KMS-11 (cell line): ENCODE data around the gene KIAA0513.
"Not testable (repeated sequence)": the region's sequence is repeated elsewhere in the genome, so short reads cannot be mapped to it uniquely, and the experiment has no call there.

ENCODE experiments used
- H2AFZ ChIP-seq: fragments of 200-600 bp; sonication (generic); 2 replicates; pipeline ENCODE4 v1.6.1; 2016; ENCODE audit warnings: antibody characterized with exemption, mixed run types, low read depth
- H3K27ac ChIP-seq: fragments of 200-600 bp; sonication (generic); 2 replicates; pipeline ENCODE4 v1.6.1; 2016; ENCODE audit warnings: mild to moderate bottlenecking, mixed run types
- H3K27me3 ChIP-seq: fragments of 200-600 bp; sonication (generic); 2 replicates; pipeline ENCODE4 v1.6.1; 2017; ENCODE audit warnings: mild to moderate bottlenecking, low read depth, mixed run types, moderate library complexity; ENCODE audit not compliant: insufficient read depth
- H3K36me3 ChIP-seq: fragments of 200-600 bp; sonication (generic); 2 replicates; pipeline ENCODE4 v1.6.1; 2017; ENCODE audit warnings: mild to moderate bottlenecking, mixed run types; ENCODE audit not compliant: insufficient read depth
- H3K4me1 ChIP-seq: fragments of 200-600 bp; sonication (generic); 2 replicates; pipeline ENCODE4 v1.6.1; 2016; ENCODE audit warnings: mild to moderate bottlenecking, low read depth, mixed run types; ENCODE audit not compliant: poor library complexity, severe bottlenecking
- H3K4me2 ChIP-seq: fragments of 200-600 bp; sonication (generic); 2 replicates; pipeline ENCODE4 v1.7.0; 2016; ENCODE audit warnings: mild to moderate bottlenecking, mixed run types
- H3K4me3 ChIP-seq: fragments of 200-600 bp; sonication (generic); IDR thresholded peaks from 2 replicates; pipeline ENCODE4 v1.6.1; 2017; ENCODE audit warnings: low read depth, low read length, mixed read lengths; ENCODE audit not compliant: insufficient read depth
- H3K79me2 ChIP-seq: fragments of 200-600 bp; sonication (generic); 2 replicates; pipeline ENCODE4 v1.6.1; 2016; ENCODE audit warnings: low read depth, mixed run types; ENCODE audit not compliant: insufficient read depth
- H3K9ac ChIP-seq: fragments of 200-600 bp; sonication (generic); 2 replicates; pipeline ENCODE4 v1.6.1; 2016; ENCODE audit warnings: mild to moderate bottlenecking, mixed run types
- H4K20me1 ChIP-seq: fragments of 200-600 bp; sonication (generic); 2 replicates; pipeline ENCODE4 v1.6.1; 2016; ENCODE audit warnings: mild to moderate bottlenecking, mixed run types; ENCODE audit not compliant: insufficient read depth
- TF ChIP-seq, protein P1 (sequence below): fragments of 200-600 bp; sonication (generic); conservative IDR thresholded peaks from 2 replicates; pipeline ENCODE4 v1.6.1; 2017; ENCODE audit warnings: low read depth, mild to moderate bottlenecking, antibody characterized with exemption, low read length, moderate library complexity, mixed read lengths

Gene KIAA0513

DNA sequence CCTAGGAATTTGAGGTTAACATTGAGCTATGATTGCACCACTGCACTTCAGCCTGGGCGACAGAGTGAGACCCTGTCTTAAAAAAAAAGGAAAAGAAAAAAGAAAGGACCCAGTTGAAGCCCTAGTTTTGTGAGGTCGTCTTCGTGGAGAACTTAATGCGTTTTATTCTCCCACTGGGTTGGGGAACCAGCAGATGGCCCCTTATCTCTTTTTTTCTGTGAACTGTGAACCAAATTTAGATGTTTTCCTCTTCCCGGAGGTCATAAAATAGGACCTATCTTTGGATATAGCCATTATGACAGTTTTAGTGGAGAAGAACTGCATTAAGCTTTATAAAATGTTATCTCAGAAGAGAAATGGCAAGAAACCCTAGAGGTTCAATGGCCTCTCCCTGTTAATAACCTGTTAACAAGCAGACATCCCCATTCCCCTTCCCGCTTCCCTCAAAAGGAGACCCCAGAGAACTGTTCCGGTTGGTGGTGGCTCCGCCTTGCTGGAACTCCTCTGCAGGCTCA, 23.5 kb downstream of the KIAA0513 start:
- no peaks in the 10 kb centered on the region for H3K36me3 ChIP-seq
- no peaks in the 10 kb centered on the region for H3K79me2 ChIP-seq
- TF ChIP-seq, protein P1, sequence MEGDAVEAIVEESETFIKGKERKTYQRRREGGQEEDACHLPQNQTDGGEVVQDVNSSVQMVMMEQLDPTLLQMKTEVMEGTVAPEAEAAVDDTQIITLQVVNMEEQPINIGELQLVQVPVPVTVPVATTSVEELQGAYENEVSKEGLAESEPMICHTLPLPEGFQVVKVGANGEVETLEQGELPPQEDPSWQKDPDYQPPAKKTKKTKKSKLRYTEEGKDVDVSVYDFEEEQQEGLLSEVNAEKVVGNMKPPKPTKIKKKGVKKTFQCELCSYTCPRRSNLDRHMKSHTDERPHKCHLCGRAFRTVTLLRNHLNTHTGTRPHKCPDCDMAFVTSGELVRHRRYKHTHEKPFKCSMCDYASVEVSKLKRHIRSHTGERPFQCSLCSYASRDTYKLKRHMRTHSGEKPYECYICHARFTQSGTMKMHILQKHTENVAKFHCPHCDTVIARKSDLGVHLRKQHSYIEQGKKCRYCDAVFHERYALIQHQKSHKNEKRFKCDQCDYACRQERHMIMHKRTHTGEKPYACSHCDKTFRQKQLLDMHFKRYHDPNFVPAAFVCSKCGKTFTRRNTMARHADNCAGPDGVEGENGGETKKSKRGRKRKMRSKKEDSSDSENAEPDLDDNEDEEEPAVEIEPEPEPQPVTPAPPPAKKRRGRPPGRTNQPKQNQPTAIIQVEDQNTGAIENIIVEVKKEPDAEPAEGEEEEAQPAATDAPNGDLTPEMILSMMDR: no peak
- H3K4me1 ChIP-seq: peaks cover 14% of the 10 kb centered on the region
- no peak overlapping the region for H3K4me2 ChIP-seq
- H3K9ac ChIP-seq: no peak overlapping the region
- H3K27me3 ChIP-seq: no peaks in the 10 kb centered on the region
- no peak overlapping the region for H3K4me3 ChIP-seq
- H3K27ac ChIP-seq: no peak overlapping the region
- no peaks in the 10 kb centered on the region for H4K20me1 ChIP-seq
- no peak overlapping the region for H2AFZ ChIP-seq

DNA sequence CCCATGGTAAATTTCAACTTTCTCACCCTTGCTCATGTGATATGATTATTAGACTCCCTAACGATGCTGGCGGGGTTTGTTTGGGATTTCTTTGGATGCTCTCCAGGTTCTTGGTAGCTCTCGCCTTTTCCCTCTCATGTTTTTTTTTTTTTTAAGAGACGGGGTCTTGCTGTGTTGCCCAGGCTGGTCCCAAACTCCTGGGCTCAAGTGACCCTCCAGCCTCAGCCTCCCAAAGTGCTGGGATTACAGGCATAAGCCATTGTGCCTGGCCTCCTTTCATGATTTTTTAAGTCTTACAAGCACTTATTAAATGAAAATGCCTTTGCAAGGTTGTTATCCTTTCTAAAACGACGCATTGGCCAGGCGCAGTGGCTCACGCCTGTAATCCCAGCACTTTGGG, 24.1 kb downstream of the KIAA0513 start:
- no peaks in the 10 kb centered on the region for H3K36me3 ChIP-seq
- no peak overlapping the region for H3K9ac ChIP-seq
- no peaks in the 10 kb centered on the region for H3K27me3 ChIP-seq
- H2AFZ ChIP-seq: no peak overlapping the region
- no peak overlapping the region for H3K4me2 ChIP-seq
- no peak overlapping the region for H3K27ac ChIP-seq
- H3K79me2 ChIP-seq: no peaks in the 10 kb centered on the region
- H3K4me1 ChIP-seq: peaks cover 14% of the 10 kb centered on the region
- H3K4me3 ChIP-seq: no peak overlapping the region
- TF ChIP-seq, protein P1: no peak
- no peaks in the 10 kb centered on the region for H4K20me1 ChIP-seq

DNA sequence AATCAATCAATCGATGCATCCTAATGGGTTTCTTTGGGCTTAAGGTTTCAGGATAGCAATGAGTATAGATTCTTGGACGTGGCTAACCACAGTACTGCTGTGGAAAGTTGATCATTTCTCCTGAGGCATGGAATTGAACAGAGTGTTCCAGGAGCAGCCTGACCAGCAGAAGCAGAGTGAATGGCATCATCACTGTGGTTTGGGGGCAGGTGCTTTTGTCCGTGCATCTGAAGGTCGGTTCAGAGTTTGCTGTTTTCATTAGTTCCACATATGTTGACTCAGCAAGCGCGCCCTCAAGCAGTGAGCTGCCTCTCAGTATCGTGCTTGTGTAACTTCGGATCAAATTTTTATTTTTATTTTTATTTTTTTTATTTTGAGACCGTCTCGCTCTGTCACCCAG, 24.9 kb downstream of the KIAA0513 start:
- no peaks in the 10 kb centered on the region for H4K20me1 ChIP-seq
- H3K79me2 ChIP-seq: no peaks in the 10 kb centered on the region
- no peaks in the 10 kb centered on the region for H3K36me3 ChIP-seq
- peaks cover 14% of the 10 kb centered on the region for H3K4me1 ChIP-seq
- no peak overlapping the region for H3K4me3 ChIP-seq
- H3K9ac ChIP-seq: no peak overlapping the region
- no peaks in the 10 kb centered on the region for H3K27me3 ChIP-seq
- H3K4me2 ChIP-seq: no peak overlapping the region
- TF ChIP-seq, protein P1: no peak
- H3K27ac ChIP-seq: no peak overlapping the region
- no peak overlapping the region for H2AFZ ChIP-seq

DNA sequence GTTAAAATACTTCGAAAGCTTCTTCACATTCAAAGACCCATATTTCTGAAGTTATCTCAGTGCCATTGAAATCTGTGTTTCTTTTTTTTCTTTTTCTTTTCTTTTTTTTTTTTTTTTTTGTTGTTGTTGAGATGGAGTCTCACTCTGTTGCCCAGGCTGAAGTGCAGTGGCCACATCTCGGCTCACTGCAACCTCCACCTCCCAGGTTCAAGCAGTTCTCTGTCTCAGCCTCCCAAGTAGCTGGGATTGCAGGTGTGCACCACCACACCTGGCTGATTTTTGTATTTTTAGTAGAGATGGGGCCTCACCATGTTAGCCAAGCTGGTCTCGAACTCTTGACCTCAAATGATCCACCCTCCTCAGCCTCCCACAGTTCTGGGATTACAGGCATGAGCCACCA, 26.7 kb downstream of the KIAA0513 start:
- H3K4me2 ChIP-seq, H3K36me3 ChIP-seq, H3K4me3 ChIP-seq, H2AFZ ChIP-seq, H3K27me3 ChIP-seq, H3K9ac ChIP-seq, H3K79me2 ChIP-seq, H3K27ac ChIP-seq, H4K20me1 ChIP-seq: not testable (repeated sequence)
- H3K4me1 ChIP-seq: peaks cover 14% of the 10 kb centered on the region

DNA sequence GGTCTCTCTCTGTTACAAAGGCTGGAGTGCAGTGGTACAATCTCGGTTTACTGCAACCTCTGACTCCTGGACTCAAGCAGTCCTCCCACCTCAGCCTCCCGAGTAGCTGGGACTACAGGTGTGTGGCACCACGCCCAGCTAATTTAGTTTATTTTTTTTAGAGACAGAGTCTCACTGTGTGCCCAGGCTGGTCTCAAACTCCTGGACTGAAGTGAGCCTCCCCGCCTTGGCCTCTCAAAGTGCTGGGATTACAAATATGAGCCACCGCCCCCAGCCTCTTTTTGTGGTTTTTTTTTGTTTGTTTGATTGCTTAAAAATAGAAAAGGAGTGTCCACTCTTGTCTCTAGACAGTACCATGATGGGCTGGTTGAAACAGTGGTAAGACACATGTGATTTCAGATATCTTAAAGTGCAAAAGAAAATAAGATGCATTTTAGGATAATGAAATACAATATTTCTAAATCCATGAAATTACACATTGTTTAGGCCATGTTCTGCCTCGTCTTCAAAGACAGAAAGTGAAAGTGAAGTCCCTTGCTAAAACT, 27.4 kb downstream of the KIAA0513 start:
- Histone ChIP-seq H3K4me1 (peaks cover 14% of the 10 kb centered on the region), H4K20me1 (no peaks in the 10 kb centered on the region), H3K9ac (no peak overlapping the region), H3K27ac (no peak overlapping the region), H3K4me3 (no peak overlapping the region), H3K4me2 (peak overlapping the region; percentile 55), H3K27me3 (no peaks in the 10 kb centered on the region), H2AFZ (no peak overlapping the region), H3K79me2 (no peaks in the 10 kb centered on the region), H3K36me3 (no peaks in the 10 kb centered on the region)
- TF ChIP-seq, protein P1: no peak
